NCI-H2196 treated with DMSO at 0.1 percent for 48 hours (cell line): ENCODE results near the gene TTLL3.

Experiments used
- DNase-seq: peaks from one replicate; lab custom pipeline; 2025; ENCODE audit not compliant: unreplicated experiment; lab: John Stamatoyannopoulos, UW

Gene TTLL3

GRCh38 chr3:9806688-9807589, 3.1 kb upstream of the TTLL3 start:
- DNase-seq: no peak

GRCh38 chr3:9807981-9808344, 2.1 kb upstream of the TTLL3 start:
- no peak for DNase-seq

- DNase-seq: peak; percentile 6
These were observed 1.6 kb upstream of the TTLL3 start for GRCh38 chr3:9808345-9809037.

GRCh38 chr3:9809239-9809614, 835 bp upstream of the TTLL3 start:
- DNase-seq: no peak

GRCh38 chr3:9810433-9810770, 340 bp downstream of the TTLL3 start:
- DNase-seq: no peak

- DNase-seq: no peak
These were observed 784 bp downstream of the TTLL3 start for GRCh38 chr3:9810846-9811245.

GRCh38 chr3:9812870-9813483, 2.9 kb downstream of the TTLL3 start:
- DNase-seq: no peak

- DNase-seq: no peak
These were observed 5.9 kb downstream of the TTLL3 start for GRCh38 chr3:9815986-9816385.

GRCh38 chr3:9817436-9817835, 7.4 kb downstream of the TTLL3 start:
- no peak for DNase-seq

GRCh38 chr3:9818666-9819335, 8.7 kb downstream of the TTLL3 start:
- DNase-seq: no peak

GRCh38 chr3:9820543-9820942, 10.5 kb downstream of the TTLL3 start:
- no peak for DNase-seq

- DNase-seq: no peak
These were observed 10.9 kb downstream of the TTLL3 start for GRCh38 chr3:9820946-9821345.

GRCh38 chr3:9825451-9826040, 15.5 kb downstream of the TTLL3 start:
- no peak for DNase-seq

- no peak for DNase-seq
These were observed 16.9 kb downstream of the TTLL3 start for GRCh38 chr3:9826815-9827573.

GRCh38 chr3:9828801-9829755, 19.0 kb downstream of the TTLL3 start:
- no peak for DNase-seq

GRCh38 chr3:9831253-9831652, 21.2 kb downstream of the TTLL3 start:
- no peak for DNase-seq

- no peak for DNase-seq
These were observed 23.0 kb downstream of the TTLL3 start for GRCh38 chr3:9833078-9833477.

- no peak for DNase-seq
These were observed 24.7 kb downstream of the TTLL3 start for GRCh38 chr3:9834520-9835380.
